DOHH2 (cell line): Measurements from ENCODE around the gene CENPO.

Source experiments
- H3F3A ChIP-seq: fragments of 200-600 bp; sonication (generic), shearing (Covaris generic); 2 replicates; pipeline ENCODE4 v1.6.0; 2016; ENCODE audit warnings: antibody characterized with exemption, mild to moderate bottlenecking; ENCODE audit not compliant: control insufficient read depth, insufficient read depth
- H3K27ac ChIP-seq: fragments of 200-600 bp; sonication (generic); 2 replicates; pipeline ENCODE4 v1.5.1; 2014; ENCODE audit warnings: low read depth, mild to moderate bottlenecking, low read length, moderate library complexity
- H3K27me3 ChIP-seq: fragments of 200-600 bp; sonication (generic); 2 replicates; pipeline ENCODE4 v1.6.1; 2014; ENCODE audit warnings: mild to moderate bottlenecking, low read length, mixed read lengths; ENCODE audit not compliant: control insufficient read depth
- H3K36me3 ChIP-seq: fragments of 200-600 bp; sonication (generic); 2 replicates; pipeline ENCODE4 v1.6.1; 2014; ENCODE audit warnings: mild to moderate bottlenecking, low read length, moderate library complexity, mixed read lengths; ENCODE audit not compliant: control insufficient read depth
- H3K4me1 ChIP-seq: fragments of 200-600 bp; sonication (generic); 2 replicates; pipeline ENCODE4 v1.6.1; 2014; ENCODE audit warnings: mild to moderate bottlenecking, low read length, mixed read lengths; ENCODE audit not compliant: control insufficient read depth
- H3K4me2 ChIP-seq: fragments of 200-600 bp; sonication (generic); 2 replicates; pipeline ENCODE4 v1.6.0; 2014; ENCODE audit warnings: mild to moderate bottlenecking, low read length, moderate library complexity
- H3K4me3 ChIP-seq: fragments of 200-600 bp; sonication (generic); 2 replicates; pipeline ENCODE4 v1.5.1; 2014; ENCODE audit warnings: mild to moderate bottlenecking, low read length, mixed read lengths
- H3K79me2 ChIP-seq: fragments of 200-600 bp; sonication (generic); 2 replicates; pipeline ENCODE4 v1.6.1; 2014; ENCODE audit warnings: mild to moderate bottlenecking, low read length, mixed read lengths; ENCODE audit not compliant: control insufficient read depth
- H3K9me2 ChIP-seq: fragments of 200-600 bp; sonication (generic); replicated peaks from 2 replicates; pipeline ENCODE4 v1.6.1; 2014; ENCODE audit warnings: mild to moderate bottlenecking, low read length, mixed read lengths; ENCODE audit not compliant: control insufficient read depth
- H3K9me3 ChIP-seq: fragments of 200-600 bp; sonication (generic); 2 replicates; pipeline ENCODE4 v1.6.1; 2014; ENCODE audit warnings: antibody characterized with exemption, low read length, mixed read lengths; ENCODE audit not compliant: control insufficient read depth, insufficient read depth
- H4K20me1 ChIP-seq: fragments of 200-600 bp; sonication (generic); 2 replicates; pipeline ENCODE4 v1.6.0; 2014; ENCODE audit warnings: low read depth, mild to moderate bottlenecking, antibody characterized with exemption, low read length, moderate library complexity; ENCODE audit not compliant: control insufficient read depth, insufficient read depth
- CTCF ChIP-seq: fragments of 200-600 bp; sonication (generic); IDR thresholded peaks from one replicate; pipeline ENCODE4 v1.5.1; 2014; ENCODE audit warnings: antibody characterized with exemption, mild to moderate bottlenecking, low read depth, low read length; ENCODE audit not compliant: poor library complexity, severe bottlenecking
- EZH2phosphoT487 ChIP-seq: fragments of 200-600 bp; sonication (generic); IDR thresholded peaks from 2 replicates; pipeline ENCODE4 v1.6.1; 2017; ENCODE audit warnings: borderline replicate concordance, mild to moderate bottlenecking, antibody characterized with exemption, low read length, moderate library complexity, mixed read lengths

CENPO gene

GRCh38 chr2:24859968-24860600 is 66.9 kb downstream of the CENPO start:
- H3K9me3 ChIP-seq: no peaks in the 10 kb centered on the region
- H3K4me2 ChIP-seq: no peak overlapping the region
- H3F3A ChIP-seq: no peaks in the 10 kb centered on the region
- no peaks in the 10 kb centered on the region for H3K9me2 ChIP-seq
- no peak overlapping the region for H3K27ac ChIP-seq
- H3K4me1 ChIP-seq: no peaks in the 10 kb centered on the region
- H3K36me3 ChIP-seq: peaks cover 13% of the 10 kb centered on the region; the same call in 1 of the 2 replicates
- no peaks in the 10 kb centered on the region for H3K27me3 ChIP-seq
- H3K79me2 ChIP-seq: peaks cover 4% of the 10 kb centered on the region
- H4K20me1 ChIP-seq: no peaks in the 10 kb centered on the region
- no peak for TF ChIP-seq EZH2phosphoT487
- H3K4me3 ChIP-seq: no peak overlapping the region

- H3K27me3 ChIP-seq: no peaks in the 10 kb centered on the region
- TF ChIP-seq EZH2phosphoT487 (no peak), CTCF (no peak)
- no peak overlapping the region for H3K4me2 ChIP-seq
- H3K27ac ChIP-seq: no peak overlapping the region
- no peak overlapping the region for H3K4me3 ChIP-seq
- no peaks in the 10 kb centered on the region for H3K9me3 ChIP-seq
- H4K20me1 ChIP-seq: no peaks in the 10 kb centered on the region
- H3K36me3 ChIP-seq: peaks cover 15% of the 10 kb centered on the region; the same call in 1 of the 2 replicates
- H3K9me2 ChIP-seq: no peaks in the 10 kb centered on the region
- peaks cover 4% of the 10 kb centered on the region for H3K79me2 ChIP-seq
- H3K4me1 ChIP-seq: no peaks in the 10 kb centered on the region
- H3F3A ChIP-seq: no peaks in the 10 kb centered on the region
These were observed 67.4 kb downstream of the CENPO start for GRCh38 chr2:24860631-24861030.

- H3K4me1 ChIP-seq: no peaks in the 10 kb centered on the region
- H4K20me1 ChIP-seq: no peaks in the 10 kb centered on the region
- peaks cover 10% of the 10 kb centered on the region; the same call in 1 of the 2 replicates for H3K36me3 ChIP-seq
- H3K4me3 ChIP-seq: no peak overlapping the region
- TF ChIP-seq CTCF (no peak), EZH2phosphoT487 (no peak)
- H3K9me2 ChIP-seq: no peaks in the 10 kb centered on the region
- no peak overlapping the region for H3K27ac ChIP-seq
- H3K27me3 ChIP-seq: no peaks in the 10 kb centered on the region
- no peak overlapping the region for H3K4me2 ChIP-seq
- peaks cover 4% of the 10 kb centered on the region for H3K79me2 ChIP-seq
- no peaks in the 10 kb centered on the region for H3F3A ChIP-seq
- no peaks in the 10 kb centered on the region for H3K9me3 ChIP-seq
These were observed 68.3 kb downstream of the CENPO start for GRCh38 chr2:24861500-24861899.

GRCh38 chr2:24863641-24864040 is 70.4 kb downstream of the CENPO start:
- Histone ChIP-seq H3K4me2 (no peak overlapping the region), H3K9me2 (no peaks in the 10 kb centered on the region), H3K27me3 (no peaks in the 10 kb centered on the region), H3K36me3 (peaks cover 7% of the 10 kb centered on the region; the same call in 1 of the 2 replicates), H3K79me2 (peaks cover 2% of the 10 kb centered on the region), H4K20me1 (no peaks in the 10 kb centered on the region), H3K9me3 (no peaks in the 10 kb centered on the region), H3F3A (no peaks in the 10 kb centered on the region), H3K4me1 (no peaks in the 10 kb centered on the region), H3K4me3 (no peak overlapping the region), H3K27ac (no peak overlapping the region)
- TF ChIP-seq EZH2phosphoT487 (no peak), CTCF (no peak)
